Endothelial cell of umbilical vein (primary cell): ENCODE measurements around the gene NAV3. TPM values are rescaled to one million over a fixed set of nuclear protein-coding genes. Genes with fewer than 3 reads are reported as not detected.
"Not testable (repeated sequence)": the region's sequence is repeated elsewhere in the genome, so short reads cannot be mapped to it uniquely, and the experiment has no call there.

ENCODE experiments used
- BruUV-seq: library from RNA; stranded (reverse); fragments of 400-500 nt; replicated peaks from 2 replicates; lab custom pipeline; 2021; lab: Mats Ljungman, UMichigan
- CTCF ChIA-PET: fragments of 300-600, 350-600 bp; sonication (Branson Sonifier 250); formaldehyde crosslinking; loops from one replicate; lab custom pipeline; 2021; ENCODE audit warnings: antibody characterized with exemption, inconsistent platforms; lab: Charles Lee
- POLR2A ChIA-PET: fragments of 300-600, 350-600 bp; sonication (Branson Sonifier 250); formaldehyde crosslinking; loops from one replicate; lab custom pipeline; 2021; ENCODE audit warnings: antibody characterized with exemption, inconsistent platforms; lab: Charles Lee
- DNase-seq: peaks from one replicate; pipeline ENCODE4 v3.0.0-alpha.2; 2011; ENCODE audit warnings: low read depth, low spot score
- FAIRE-seq: peaks from 2 replicates; lab custom pipeline; 2011; peaks lifted over from hg19 to GRCh38; lab: Jason Lieb, UNC
- H2AFZ ChIP-seq: 2 replicates; pipeline ENCODE4 v1.6.0; 2012; ENCODE audit warnings: low read depth, low read length, control low read depth, inconsistent platforms
- H3K27ac ChIP-seq: 2 replicates; pipeline ENCODE4 v1.5.1; 2011; ENCODE audit warnings: low read depth, mild to moderate bottlenecking, control low read depth, low read length, moderate library complexity; ENCODE audit not compliant: insufficient read depth
- H3K27me3 ChIP-seq, 2 experiments: 2 replicates each; pipeline versions ENCODE4 v1.6.0 to v1.6.1; 2011; ENCODE audit warnings: low read length in 2 of 2, mixed read lengths in 1 of 2; ENCODE audit not compliant: control insufficient read depth in 2 of 2, insufficient read depth in 2 of 2
- H3K36me3 ChIP-seq, 2 experiments: 2 replicates in 1 of 2; 3 replicates in 1 of 2; pipeline ENCODE4 v1.5.1; 2011; ENCODE audit warnings: low read length in 2 of 2, mild to moderate bottlenecking in 1 of 2, moderate library complexity in 1 of 2; ENCODE audit not compliant: control insufficient read depth in 2 of 2, insufficient read depth in 2 of 2; ENCODE audit errors: extremely low read depth in 1 of 2
- H3K4me1 ChIP-seq: 3 replicates; pipeline ENCODE4 v1.5.1; 2011; ENCODE audit warnings: mild to moderate bottlenecking, low read length; ENCODE audit not compliant: control insufficient read depth, insufficient read depth; ENCODE audit errors: extremely low read depth
- H3K4me2 ChIP-seq: 2 replicates; pipeline ENCODE4 v1.6.1; 2011; ENCODE audit warnings: low read length, control low read depth, mixed read lengths; ENCODE audit not compliant: insufficient read depth
- H3K4me3 ChIP-seq, 3 experiments: fragments of 200-600 bp in 1 of 3; sonication (generic), shearing (Covaris generic) in 1 of 3; replicated peaks in 1 of 3; 2 replicates each; pipeline ENCODE4 v1.5.1; 2011 to 2016; ENCODE audit warnings: control low read depth in 3 of 3, low read length in 3 of 3, mild to moderate bottlenecking in 2 of 3, inconsistent platforms in 1 of 3, low read depth in 1 of 3, moderate library complexity in 1 of 3; ENCODE audit not compliant: insufficient read depth in 1 of 3
- H3K79me2 ChIP-seq: 2 replicates; pipeline ENCODE4 v1.6.0; 2012; ENCODE audit warnings: low read length, inconsistent platforms; ENCODE audit not compliant: control insufficient read depth, insufficient read depth
- H3K9ac ChIP-seq: replicated peaks from 2 replicates; pipeline ENCODE3; 2011; ENCODE audit warnings: low read length, control low read depth; ENCODE audit not compliant: insufficient read depth; ENCODE audit errors: extremely low read depth
- H3K9me1 ChIP-seq: replicated peaks from 3 replicates; pipeline ENCODE4 v1.6.0; 2011; ENCODE audit warnings: mild to moderate bottlenecking, low read length; ENCODE audit not compliant: control insufficient read depth, insufficient read depth; ENCODE audit errors: extremely low read depth
- H3K9me3 ChIP-seq: replicated peaks from 2 replicates; pipeline ENCODE4 v1.5.1; 2012; ENCODE audit warnings: low read length, inconsistent platforms; ENCODE audit not compliant: control insufficient read depth, insufficient read depth
- H4K20me1 ChIP-seq: replicated peaks from 2 replicates; pipeline ENCODE3; 2011; ENCODE audit warnings: mild to moderate bottlenecking, low read length; ENCODE audit not compliant: control insufficient read depth, insufficient read depth; ENCODE audit errors: extremely low read depth
- CTCF ChIP-seq, 2 donors: IDR thresholded peaks; 1 replicate in 1 of 2; 2 replicates in 1 of 2; pipeline ENCODE4 v1.5.1; 2011; ENCODE audit warnings: low read length in 2 of 2, mild to moderate bottlenecking in 2 of 2, moderate library complexity in 2 of 2, control low read depth in 1 of 2, inconsistent platforms in 1 of 2, low read depth in 1 of 2; ENCODE audit not compliant: insufficient read depth in 1 of 2; ENCODE audit errors: extremely low read depth in 1 of 2
- FOS ChIP-seq: IDR thresholded peaks from 2 replicates; pipeline ENCODE4 v1.6.1; 2011; ENCODE audit warnings: mild to moderate bottlenecking, low read length, moderate library complexity, borderline replicate concordance; ENCODE audit not compliant: insufficient read depth
- GATA2 ChIP-seq: IDR thresholded peaks from 2 replicates; pipeline ENCODE4 v1.7.0; 2011; ENCODE audit warnings: low read depth, mild to moderate bottlenecking, moderate library complexity, mixed read lengths, low read length; ENCODE audit not compliant: insufficient read length, insufficient read depth
- POLR2AphosphoS5 ChIP-seq: IDR thresholded peaks from 2 replicates; pipeline ENCODE4 v1.6.1; 2012; ENCODE audit warnings: low read depth, mild to moderate bottlenecking, control low read depth, low read length, moderate library complexity; ENCODE audit not compliant: insufficient read depth
- dilution Hi-C: fragments of 300-500 bp; cut with MboI; formaldehyde crosslinking; loops from one replicate; pipeline ENCODE4 v1.15.0; 2019; ENCODE audit warnings: low sequenced_read_pairs; ENCODE audit not compliant: extremely low pct_ligation_motif_present
- intact Hi-C: fragments of 100-400 bp; cut with micrococcal nuclease; formaldehyde crosslinking; loops from one replicate; pipeline ENCODE4 v1.10.0; 2022
- polyA plus RNA-seq, 4 experiments: library from polyadenylated mRNA; depleted of rRNA in 3 of 4; stranded (reverse) in 3 of 4; unstranded in 1 of 4; fragments of >200 nt; gene quantifications; 2 replicates each; pipeline versions ENCODE4 v1.2.1 to v1.2.3, GENCODE V29; 2011 to 2012; ENCODE audit warnings: missing spikeins in 1 of 4
- total RNA-seq: library from RNA; stranded (reverse); gene quantifications from 2 replicates; pipeline ENCODE4 v1.2.3, GENCODE V29; 2021

Gene NAV3
- total and polyA plus RNA-seq, 2 donors (not counting 3 experiments of a cell fraction or from before 2014, with no cell fraction given): 6.7 to 40.1 TPM

GRCh38 chr12:78101946-78102635 is 271.4 kb downstream of the NAV3 start:
- no peaks in the 10 kb centered on the region for H3K27me3 ChIP-seq
- no peaks in the 10 kb centered on the region for H4K20me1 ChIP-seq
- no TSS peak for BruUV-seq
- no peak overlapping the region for H3K4me2 ChIP-seq
- no peaks in the 10 kb centered on the region for H3K9me1 ChIP-seq
- H2AFZ ChIP-seq: no peak overlapping the region
- H3K27ac ChIP-seq: no peak overlapping the region
- H3K9ac ChIP-seq: no peak overlapping the region
- dilution Hi-C loops: no loop called here
- no peak overlapping the region for H3K4me3 ChIP-seq
- TF ChIP-seq POLR2AphosphoS5 (no peak), FOS (no peak), GATA2 (no peak), CTCF (IDR thresholded peaks at IDR 0.05; ENCODE audit: extremely low read depth in 1 of 2, insufficient read depth in 1 of 2, low read depth in 1 of 2, low read length in 2 of 2) (no peak)
- no peaks in the 10 kb centered on the region for H3K79me2 ChIP-seq
- no peaks in the 10 kb centered on the region for H3K9me3 ChIP-seq
- peaks cover 0 to 2% of the 10 kb centered on the region in 2 experiments for H3K36me3 ChIP-seq
- FAIRE-seq: no peak
- ChIA-PET POLR2A (no interaction called here), CTCF (interaction anchor here (1.4 kb wide), 1 partner anchor 15 kb away, joined by 3 read pairs; no protein-coding TSS in a partner anchor)
- H3K4me1 ChIP-seq: no peaks in the 10 kb centered on the region
- no peak for DNase-seq
- intact Hi-C loops: loop anchor here (10.0 kb wide), 1 partner anchor 167 kb away; no protein-coding TSS in a partner anchor

- H3K9me3 ChIP-seq, H3K9ac ChIP-seq, BruUV-seq, H4K20me1 ChIP-seq, H3K9me1 ChIP-seq, H2AFZ ChIP-seq, H3K4me3 ChIP-seq, H3K4me2 ChIP-seq, FAIRE-seq, H3K27me3 ChIP-seq, H3K4me1 ChIP-seq, H3K27ac ChIP-seq, POLR2A ChIA-PET, dilution Hi-C loops, H3K79me2 ChIP-seq, H3K36me3 ChIP-seq, DNase-seq: not testable (repeated sequence)
- CTCF ChIA-PET: interaction anchor here (1.4 kb wide), 1 partner anchor 15 kb away, joined by 3 read pairs; no protein-coding TSS in a partner anchor
- intact Hi-C loops: loop anchor here (10.0 kb wide), 1 partner anchor 168 kb away; no protein-coding TSS in a partner anchor
These were observed 272.1 kb downstream of the NAV3 start for GRCh38 chr12:78102801-78103200.
